Stimulated activated memory B cell treated with anti-CD40 and anti-IgM and Interleukin-4, amounts not matched to agents 10 μg/mL and 1 μg/mL and 100 μg/mL, for 72 hours (primary cell): Measurements from ENCODE around the gene KRTAP21-2.
"Not testable (repeated sequence)": the region's sequence is repeated elsewhere in the genome, so short reads cannot be mapped to it uniquely, and the experiment has no call there.

Source experiments
- ATAC-seq: fragments of 150-1000 bp; cut with Tn5 transposase; 2 replicates; pipeline ENCODE4 v1.10.0; 2021
- H3K27ac Mint-ChIP-seq: one replicate; pipeline ENCODE4 v1.8.0; 2022; ENCODE audit warnings: mild to moderate bottlenecking, mixed read lengths
- H3K27me3 Mint-ChIP-seq: one replicate; pipeline ENCODE4 v1.8.0; 2022; ENCODE audit warnings: mixed read lengths
- H3K36me3 Mint-ChIP-seq: one replicate; pipeline ENCODE4 v1.8.0; 2022; ENCODE audit warnings: mixed read lengths
- H3K4me1 Mint-ChIP-seq: one replicate; pipeline ENCODE4 v1.8.0; 2022; ENCODE audit warnings: mixed read lengths
- H3K4me3 Mint-ChIP-seq: one replicate; pipeline ENCODE4 v1.8.0; 2022; ENCODE audit warnings: mild to moderate bottlenecking, moderate library complexity, mixed read lengths
- H3K9me3 Mint-ChIP-seq: one replicate; pipeline ENCODE4 v1.8.0; 2022; ENCODE audit warnings: mixed read lengths

The KRTAP21-2 gene

DNA sequence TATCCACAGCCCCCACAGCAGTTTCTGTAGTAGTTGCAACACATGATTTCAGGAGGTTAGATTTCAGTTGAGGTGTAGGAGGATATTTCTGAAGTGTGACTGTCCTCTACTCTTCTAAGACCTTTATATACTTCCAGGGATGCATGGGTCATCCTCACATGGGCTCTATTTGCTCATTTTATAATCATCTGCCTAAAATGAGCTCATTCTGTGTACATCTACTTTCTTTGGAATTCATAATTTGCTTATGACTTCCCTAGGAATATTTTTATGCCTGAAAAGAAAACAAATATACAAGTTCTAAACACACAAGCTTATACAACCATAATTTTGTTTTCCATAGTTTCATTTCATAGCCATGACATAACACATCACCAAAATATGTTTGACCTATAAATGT lies at the start of gene KRTAP21-2:
Gene KRTAP21-2, minus strand, starts transcription at position 101 of the 400 bp plus-strand sequence. Its CDS starts 57 bp downstream, at position 44.
- no peak for ATAC-seq
- H3K9me3 Mint-ChIP-seq, result peaks cover 2% of the 10 kb centered on the region
- no peaks in the 10 kb centered on the region for H3K27me3 Mint-ChIP-seq
- no peaks in the 10 kb centered on the region for H3K36me3 Mint-ChIP-seq
- H3K4me1 Mint-ChIP-seq, result no peaks in the 10 kb centered on the region
- no peak within 1 kb of the TSS for H3K27ac Mint-ChIP-seq
- no peak within 1 kb of the TSS for H3K4me3 Mint-ChIP-seq

DNA sequence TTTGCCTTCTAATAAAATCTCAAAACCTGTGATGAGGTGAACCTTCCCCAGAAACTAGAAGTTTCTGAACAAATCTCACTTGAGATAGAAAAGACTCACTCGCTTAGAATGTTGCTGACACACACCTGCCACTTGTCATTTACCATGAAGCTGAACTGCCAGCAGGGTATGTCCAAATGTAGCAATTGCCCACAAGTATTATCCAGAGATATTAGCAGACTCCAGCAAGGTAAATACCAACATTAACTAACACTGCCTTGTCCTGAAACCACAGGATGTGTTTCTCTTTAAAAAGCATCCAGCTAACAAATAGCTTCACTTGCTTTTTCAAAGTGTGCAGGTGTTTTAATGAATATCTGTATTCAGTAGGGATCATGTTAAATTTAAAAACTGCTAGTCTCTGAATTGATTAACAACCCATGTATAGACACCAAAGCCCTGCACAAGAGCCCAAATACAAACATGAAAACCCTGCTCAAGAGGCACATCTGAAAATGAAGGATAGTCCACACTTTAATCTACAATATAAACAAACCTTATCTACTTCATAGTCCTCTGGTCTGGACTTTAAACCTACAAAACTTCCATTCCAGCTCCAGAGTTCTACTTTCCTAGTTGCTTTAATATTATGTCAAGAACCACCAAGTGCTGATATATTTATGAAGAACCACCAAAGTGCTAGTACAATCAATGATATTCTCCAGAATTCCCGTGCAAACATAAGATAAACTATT lies 46.7 kb upstream of the KRTAP21-2 start:
- Mint-ChIP-seq H3K4me1 (no peaks in the 10 kb centered on the region), H3K9me3 (no peaks in the 10 kb centered on the region), H3K4me3 (no peak overlapping the region), H3K36me3 (no peaks in the 10 kb centered on the region), H3K27me3 (no peaks in the 10 kb centered on the region), H3K27ac (no peak overlapping the region)
- ATAC-seq, result no peak

GRCh38 chr21:30779249-30779648 lies 32.2 kb upstream of the KRTAP21-2 start:
- no peak for ATAC-seq
- Mint-ChIP-seq H3K36me3 (no peaks in the 10 kb centered on the region), H3K4me3 (no peak overlapping the region), H3K4me1 (no peaks in the 10 kb centered on the region), H3K27ac (no peak overlapping the region), H3K9me3 (peaks cover 2% of the 10 kb centered on the region), H3K27me3 (no peaks in the 10 kb centered on the region)

DNA sequence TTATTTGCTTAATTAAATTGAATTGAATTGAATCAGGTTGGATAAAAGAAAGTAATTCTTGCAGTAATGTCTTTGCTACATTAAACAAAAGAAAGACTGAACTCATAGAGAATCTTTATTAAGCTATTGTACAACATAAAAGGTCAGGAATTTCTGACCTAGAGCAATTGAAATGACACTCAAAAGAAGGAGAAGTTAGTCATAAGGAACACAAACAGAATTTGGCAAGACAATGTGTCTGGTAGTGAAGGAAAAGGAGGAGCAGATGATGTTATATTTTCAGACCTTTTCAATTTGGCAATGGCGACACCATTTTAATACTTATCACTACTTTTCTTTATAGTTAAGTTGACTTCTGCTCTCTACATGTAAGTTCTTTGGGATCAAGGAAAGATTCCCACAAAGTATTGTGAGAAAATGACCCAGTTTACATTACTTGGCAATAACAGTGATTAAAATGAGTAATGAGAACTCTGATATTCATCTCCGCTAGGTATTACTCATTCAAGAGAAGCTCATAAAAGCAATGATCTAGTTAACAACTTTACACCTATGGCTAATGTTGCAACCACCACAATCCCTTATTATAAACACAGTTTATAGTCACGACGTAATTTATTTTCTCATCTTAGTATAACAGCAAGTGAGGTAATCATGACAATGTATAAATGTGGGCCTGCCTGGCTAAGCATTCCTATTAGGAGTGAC lies 22.8 kb upstream of the KRTAP21-2 start:
- no peak overlapping the region for H3K27ac Mint-ChIP-seq

GRCh38 chr21:30760776-30761175 lies 13.7 kb upstream of the KRTAP21-2 start:
- H3K4me1 Mint-ChIP-seq, result no peaks in the 10 kb centered on the region

More for the DNA sequence above, 22.8 kb upstream of the KRTAP21-2 start:
- ATAC-seq, result no peak
- Mint-ChIP-seq H3K4me3 (no peak overlapping the region), H3K27me3 (no peaks in the 10 kb centered on the region), H3K9me3 (peaks cover 2% of the 10 kb centered on the region), H3K36me3 (no peaks in the 10 kb centered on the region), H3K4me1 (no peaks in the 10 kb centered on the region)

GRCh38 chr21:30758306-30758705 lies 11.2 kb upstream of the KRTAP21-2 start:
- no peak for ATAC-seq
- no peaks in the 10 kb centered on the region for H3K36me3 Mint-ChIP-seq
- H3K4me3 Mint-ChIP-seq, result no peak overlapping the region
- no peaks in the 10 kb centered on the region for H3K4me1 Mint-ChIP-seq
- peaks cover 4% of the 10 kb centered on the region for H3K9me3 Mint-ChIP-seq
- no peaks in the 10 kb centered on the region for H3K27me3 Mint-ChIP-seq
- H3K27ac Mint-ChIP-seq, result no peak overlapping the region

More at GRCh38 chr21:30760776-30761175, 13.7 kb upstream of the KRTAP21-2 start:
- Mint-ChIP-seq H3K27ac (no peak overlapping the region), H3K36me3 (no peaks in the 10 kb centered on the region), H3K27me3 (no peaks in the 10 kb centered on the region), H3K4me3 (no peak overlapping the region), H3K9me3 (peaks cover 8% of the 10 kb centered on the region)
- ATAC-seq, result no peak

- not testable (repeated sequence) for H3K27me3 Mint-ChIP-seq, H3K27ac Mint-ChIP-seq, H3K9me3 Mint-ChIP-seq, ATAC-seq, H3K4me3 Mint-ChIP-seq, H3K4me1 Mint-ChIP-seq, H3K36me3 Mint-ChIP-seq
These were observed 8.3 kb upstream of the KRTAP21-2 start, which contains the start of gene KRTAP21-1 for GRCh38 chr21:30755328-30755727. Gene KRTAP21-1 (minus strand): TSS chr21:30755428. CDS start chr21:30755378, 50 bp downstream.

GRCh38 chr21:30740462-30740861 lies 6.6 kb downstream of the KRTAP21-2 start:
- Mint-ChIP-seq H3K27ac (no peak overlapping the region), H3K36me3 (no peaks in the 10 kb centered on the region), H3K4me3 (no peak overlapping the region), H3K27me3 (no peaks in the 10 kb centered on the region), H3K4me1 (no peaks in the 10 kb centered on the region), H3K9me3 (peaks cover 7% of the 10 kb centered on the region)
- ATAC-seq, result no peak

DNA sequence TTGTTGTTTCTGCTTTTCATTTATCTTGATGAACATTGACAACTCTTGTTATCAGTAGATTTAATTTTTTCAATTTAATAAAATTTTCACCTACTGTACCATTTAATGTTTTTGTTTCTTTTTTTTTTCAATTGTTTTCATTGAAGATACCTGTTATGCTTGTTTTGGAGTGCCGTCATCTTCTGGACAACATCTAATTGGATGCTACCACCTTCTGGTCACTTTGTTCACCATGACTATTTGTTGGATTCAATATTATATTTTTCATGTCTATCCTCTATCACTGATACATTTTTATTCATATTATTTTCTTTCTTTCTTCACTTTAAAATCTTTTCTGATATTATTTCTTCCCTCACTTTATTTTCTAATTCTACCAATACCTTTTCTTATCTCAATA lies 14.0 kb downstream of the KRTAP21-2 start:
- H3K4me1 Mint-ChIP-seq, result no peaks in the 10 kb centered on the region
- no peaks in the 10 kb centered on the region for H3K27me3 Mint-ChIP-seq
- H3K36me3 Mint-ChIP-seq, result no peaks in the 10 kb centered on the region
- peaks cover 8% of the 10 kb centered on the region for H3K9me3 Mint-ChIP-seq
- no peak for ATAC-seq
- no peak overlapping the region for H3K4me3 Mint-ChIP-seq
- no peak overlapping the region for H3K27ac Mint-ChIP-seq

DNA sequence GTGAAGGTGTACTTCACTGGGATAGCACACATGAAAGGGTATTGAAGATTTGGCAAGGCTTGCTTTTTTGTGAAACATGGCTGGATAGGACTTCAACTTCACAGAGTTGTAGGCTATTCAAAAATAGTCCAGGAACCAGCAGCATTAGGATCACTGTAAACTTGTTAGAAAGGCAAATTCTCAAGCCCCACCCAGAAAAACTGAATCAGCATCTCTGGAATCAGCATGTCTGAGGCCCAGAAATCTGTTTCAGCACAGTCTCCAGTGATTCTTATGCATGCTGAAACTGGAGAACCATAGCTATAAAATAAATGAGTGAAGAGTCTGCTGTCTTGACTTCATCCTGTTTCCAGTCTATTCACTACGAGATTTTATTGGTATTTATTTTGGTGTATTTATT lies 20.3 kb downstream of the KRTAP21-2 start:
- Mint-ChIP-seq H3K9me3 (peaks cover 15% of the 10 kb centered on the region), H3K36me3 (no peaks in the 10 kb centered on the region), H3K4me1 (no peaks in the 10 kb centered on the region), H3K27ac (no peak overlapping the region), H3K4me3 (no peak overlapping the region), H3K27me3 (no peaks in the 10 kb centered on the region)
- ATAC-seq, result no peak

DNA sequence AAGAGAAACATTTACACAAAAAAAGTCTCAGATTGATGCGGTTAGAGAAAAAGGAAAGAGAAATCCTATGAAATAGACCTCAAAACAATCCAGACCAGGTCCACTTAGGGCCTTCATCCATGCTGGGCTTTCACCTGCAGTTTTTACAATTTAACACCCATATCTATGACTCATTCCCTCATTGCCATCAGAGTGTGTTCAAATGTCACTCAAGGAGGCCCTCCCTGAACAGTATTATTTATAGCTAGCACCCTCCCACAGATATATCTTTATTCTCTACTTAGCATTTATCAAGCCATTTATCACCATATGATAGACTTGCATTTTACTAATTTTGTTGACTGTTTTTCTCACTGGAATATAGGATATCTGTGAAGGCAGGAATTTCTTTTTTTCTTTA lies 27.7 kb downstream of the KRTAP21-2 start:
- no peak for ATAC-seq
- Mint-ChIP-seq H3K36me3 (no peaks in the 10 kb centered on the region), H3K9me3 (peaks cover 6% of the 10 kb centered on the region), H3K27me3 (no peaks in the 10 kb centered on the region), H3K4me1 (no peaks in the 10 kb centered on the region), H3K27ac (no peak overlapping the region), H3K4me3 (no peak overlapping the region)

DNA sequence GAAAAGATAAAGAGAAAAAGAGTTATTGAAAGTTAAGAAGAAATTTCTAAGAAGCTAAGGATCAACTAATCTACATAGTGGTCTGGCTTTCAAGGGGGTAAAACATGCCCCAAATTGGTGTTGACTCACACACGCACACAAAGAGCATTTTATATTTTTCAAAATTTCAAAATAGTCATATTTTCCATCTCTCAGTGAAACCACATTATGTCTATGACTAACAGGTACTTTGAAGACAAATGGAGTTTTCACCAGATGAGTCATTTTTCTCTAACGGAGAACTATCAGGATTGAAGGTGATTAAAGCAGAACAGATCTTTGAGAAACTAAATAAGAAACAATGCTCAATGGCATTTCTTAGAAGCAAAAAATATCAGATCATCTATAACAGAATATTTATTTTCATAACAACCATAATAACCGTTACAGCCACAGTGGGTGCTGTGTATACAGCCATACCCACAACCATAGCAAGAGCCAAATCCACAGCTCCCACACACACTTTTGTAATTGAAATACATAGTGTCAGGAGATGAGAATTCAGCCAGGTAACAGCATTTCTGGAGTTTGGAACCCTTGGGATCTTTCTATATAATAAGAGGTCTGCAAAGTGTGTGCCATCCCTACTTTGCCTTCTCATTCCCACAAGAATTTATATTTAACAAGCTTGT lies 28.7 kb downstream of the KRTAP21-2 start, which contains the start of gene KRTAP21-3:
Gene KRTAP21-3, minus strand, starts transcription at position 539 of the 671 bp plus-strand sequence. Its CDS starts 18 bp downstream, at position 521.
- no peak for ATAC-seq
- H3K27ac Mint-ChIP-seq, result no peak within 1 kb of the TSS
- peaks cover 7% of the 10 kb centered on the region for H3K9me3 Mint-ChIP-seq
- no peak within 1 kb of the TSS for H3K4me3 Mint-ChIP-seq
- no peaks in the 10 kb centered on the region for H3K27me3 Mint-ChIP-seq
- H3K4me1 Mint-ChIP-seq, result no peaks in the 10 kb centered on the region
- no peaks in the 10 kb centered on the region for H3K36me3 Mint-ChIP-seq

GRCh38 chr21:30717105-30717504 lies 30.0 kb downstream of the KRTAP21-2 start:
- Mint-ChIP-seq H3K4me1 (no peaks in the 10 kb centered on the region), H3K27me3 (no peaks in the 10 kb centered on the region), H3K9me3 (peaks cover 11% of the 10 kb centered on the region), H3K36me3 (no peaks in the 10 kb centered on the region), H3K4me3 (no peak overlapping the region), H3K27ac (no peak overlapping the region)
- no peak for ATAC-seq

- no peaks in the 10 kb centered on the region for H3K36me3 Mint-ChIP-seq
- H3K27ac Mint-ChIP-seq, result no peak overlapping the region
- H3K4me1 Mint-ChIP-seq, result no peaks in the 10 kb centered on the region
- peaks cover 15% of the 10 kb centered on the region for H3K9me3 Mint-ChIP-seq
- ATAC-seq, result no peak
- H3K4me3 Mint-ChIP-seq, result no peak overlapping the region
- no peaks in the 10 kb centered on the region for H3K27me3 Mint-ChIP-seq
These were observed 32.1 kb downstream of the KRTAP21-2 start for GRCh38 chr21:30714946-30715345.

DNA sequence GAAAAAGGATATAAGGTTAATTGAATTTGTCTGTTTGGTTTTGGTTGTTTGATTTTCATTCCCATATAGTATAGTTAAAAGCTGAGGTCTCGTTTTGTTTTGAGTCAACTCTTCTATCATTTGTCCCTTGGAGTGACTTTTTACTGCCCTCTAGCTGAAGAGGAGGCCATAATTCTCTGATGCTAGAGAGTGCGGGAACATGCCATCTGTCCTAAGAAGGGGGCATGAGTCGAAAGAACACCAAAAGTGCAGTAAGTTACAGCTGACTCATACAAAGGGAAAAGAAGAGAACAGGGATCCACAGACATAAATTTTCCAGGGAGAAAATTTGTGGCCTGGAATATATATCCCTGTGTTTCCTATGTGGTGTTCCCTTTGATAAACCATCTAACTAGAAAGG lies 32.6 kb downstream of the KRTAP21-2 start:
- no peak for ATAC-seq
- Mint-ChIP-seq H3K36me3 (no peaks in the 10 kb centered on the region), H3K9me3 (peaks cover 15% of the 10 kb centered on the region), H3K4me1 (no peaks in the 10 kb centered on the region), H3K27me3 (no peaks in the 10 kb centered on the region), H3K4me3 (no peak overlapping the region), H3K27ac (no peak overlapping the region)
